ENCODE measurements around the gene PSORS1C2. TPM values are rescaled to one million over a fixed set of nuclear protein-coding genes. Genes with fewer than 3 reads are reported as not detected.

Gene PSORS1C2
- total and polyA plus RNA-seq, 9 donors, result not detected

DNA sequence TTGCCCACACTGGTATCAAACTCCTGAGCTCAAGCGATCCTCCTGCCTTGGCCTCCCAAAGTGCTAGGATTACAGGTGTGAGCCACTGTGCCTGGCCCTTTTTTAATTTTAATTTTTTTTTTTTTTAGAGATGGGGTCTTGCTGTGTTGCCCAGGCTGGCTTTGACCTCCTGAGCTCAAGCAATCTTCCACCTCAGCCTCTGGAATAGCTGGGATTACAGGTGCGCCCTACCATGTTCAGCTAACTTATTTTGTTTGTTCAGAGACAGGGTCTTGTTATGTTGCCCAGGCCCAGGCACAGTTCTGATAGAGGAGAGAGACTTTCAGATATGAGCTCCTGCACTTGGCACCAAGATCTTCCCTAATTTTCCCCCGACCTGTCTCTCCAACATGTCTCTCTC lies 8.1 kb downstream of the PSORS1C2 start:
- 89 to 94% (median 93%) methylated on average over 3 of the region's 3 CpGs for WGBS, 3 donors
- DNase-seq, result no peak
- Histone ChIP-seq H3K9me3 (no peaks in the 10 kb centered on the region), H3K4me3 (no peak overlapping the region), H3K4me1 (ENCODE audit: insufficient read depth) (no peaks in the 10 kb centered on the region), H3K27ac (no peak overlapping the region), H3K27me3 (no peaks in the 10 kb centered on the region), H3K36me3 (no peaks in the 10 kb centered on the region)
- no peak for TF ChIP-seq CTCF (IDR thresholded peaks at IDR 0.05)
- TF ChIP-seq POLR2A (IDR thresholded peaks at IDR 0.05), result no peak
- no peak for TF ChIP-seq EP300 (IDR thresholded peaks at IDR 0.05)
- intact Hi-C loops (cut with DNase I), result no loop called here

DNA sequence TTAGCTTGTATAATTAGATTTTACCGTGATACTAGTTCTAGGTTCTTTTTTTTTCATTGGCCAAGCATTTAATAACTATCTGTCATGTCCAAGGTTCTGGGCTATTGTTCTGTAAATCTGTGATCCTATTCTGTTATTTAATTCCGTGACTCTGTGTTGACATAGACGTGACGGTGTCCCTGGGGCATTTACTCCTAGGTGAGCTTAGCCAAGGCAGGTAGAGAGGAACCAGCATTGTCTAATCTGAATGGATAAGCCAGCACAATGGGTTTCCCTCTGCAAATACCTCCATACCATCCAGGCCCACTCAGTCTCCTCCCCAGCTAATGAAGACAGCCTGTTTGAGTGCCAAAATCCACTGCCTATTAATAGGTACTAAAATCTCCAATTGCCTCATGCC lies 9.7 kb downstream of the PSORS1C2 start:
- Histone ChIP-seq H3K9me3 (no peaks in the 10 kb centered on the region), H3K36me3 (no peaks in the 10 kb centered on the region), H3K4me3 (no peak overlapping the region), H3K27me3 (no peaks in the 10 kb centered on the region), H3K4me1 (ENCODE audit: insufficient read depth) (no peaks in the 10 kb centered on the region), H3K27ac (no peak overlapping the region)
- TF ChIP-seq EP300 (IDR thresholded peaks at IDR 0.05) (no peak), POLR2A (IDR thresholded peaks at IDR 0.05) (no peak)
- no peak for DNase-seq
- 48 to 75% (median 54%) methylated on average over 4 of the region's 4 CpGs for WGBS, 3 donors
- intact Hi-C loops (cut with DNase I), result no loop called here

DNA sequence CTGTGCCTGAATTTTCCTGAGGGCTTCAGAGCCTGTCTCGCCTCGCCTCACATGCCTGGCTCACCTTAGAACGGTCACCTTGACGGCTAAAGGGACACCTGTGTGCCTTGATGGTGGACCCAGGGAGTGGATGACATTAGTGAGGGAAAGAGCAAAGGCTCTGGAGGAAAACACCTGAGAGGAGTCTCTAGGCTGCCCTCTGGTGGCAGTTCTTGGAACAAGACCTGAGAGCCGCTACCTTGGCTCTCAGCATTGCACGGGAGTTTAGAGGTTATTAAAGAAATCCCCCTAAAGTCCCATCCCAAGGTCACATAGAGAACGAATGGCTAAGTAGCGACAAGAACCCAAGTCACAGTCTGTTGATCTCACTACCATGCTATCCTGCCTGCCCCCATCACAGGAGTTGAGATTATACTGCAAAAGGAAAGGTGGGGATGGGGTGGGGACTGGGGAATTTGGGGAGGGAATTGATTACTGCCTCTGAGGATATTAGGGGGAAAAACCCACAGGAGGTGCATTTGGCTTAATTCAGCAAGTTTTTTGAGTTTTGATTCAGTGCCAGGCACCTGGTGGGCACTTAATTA lies 10.7 kb downstream of the PSORS1C2 start:
- intact Hi-C loops (cut with DNase I), result no loop called here
- peak; percentile 45 to 71 (median 68) for DNase-seq

DNA sequence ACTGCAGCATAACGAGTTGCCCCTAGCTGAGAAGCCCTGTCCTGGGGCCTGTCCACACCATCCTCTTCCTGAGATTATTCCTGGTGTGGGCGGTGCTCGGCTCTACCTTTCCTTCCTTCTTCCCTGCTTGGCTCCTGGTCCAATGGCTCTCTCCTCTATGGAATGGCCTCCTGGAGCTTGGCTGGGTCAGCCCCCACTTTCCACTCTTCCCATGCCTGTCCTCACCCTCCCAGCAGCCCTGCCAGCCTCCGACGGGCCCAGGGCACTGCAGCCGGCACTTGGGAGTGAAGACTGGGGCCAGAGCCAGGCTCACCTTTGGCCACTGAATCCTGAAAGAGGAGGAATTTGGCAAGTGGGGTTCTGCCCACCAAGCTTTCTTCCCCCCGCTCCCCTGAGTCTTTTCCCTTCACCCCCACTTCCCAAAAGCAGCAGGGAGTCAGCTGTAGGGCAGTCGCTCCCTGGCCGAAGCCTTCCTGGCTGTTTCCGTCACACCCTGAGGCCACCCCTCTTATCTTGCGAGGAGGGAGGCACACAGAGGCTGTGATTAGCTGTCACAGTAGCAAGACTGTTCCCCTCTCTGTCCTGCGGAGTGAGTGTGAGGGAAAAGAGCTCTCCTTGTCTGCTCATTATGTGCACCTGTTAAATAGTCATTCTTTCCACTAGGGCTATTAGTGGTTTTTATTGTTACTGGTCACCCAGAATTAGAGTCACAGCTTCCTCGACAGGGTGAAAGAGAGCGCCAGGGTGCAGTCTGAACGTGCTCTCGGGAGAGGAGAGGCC lies 12.3 kb downstream of the PSORS1C2 start:
- H3K4me3 ChIP-seq, result no peak overlapping the region
- peaks cover 8% of the 10 kb centered on the region for H3K4me1 ChIP-seq (ENCODE audit: insufficient read depth)
- H3K36me3 ChIP-seq, result no peaks in the 10 kb centered on the region
- intact Hi-C loops (cut with DNase I), result no loop called here
- no peak for DNase-seq
- H3K27ac ChIP-seq, result no peak overlapping the region
- H3K9me3 ChIP-seq, result no peaks in the 10 kb centered on the region
- H3K27me3 ChIP-seq, result no peaks in the 10 kb centered on the region
- WGBS, 3 donors, result 68 to 76% (median 72%) methylated on average over 16 of the region's 16 CpGs
- no peak for TF ChIP-seq CTCF (IDR thresholded peaks at IDR 0.05)
- no peak for TF ChIP-seq POLR2A (IDR thresholded peaks at IDR 0.05)
- TF ChIP-seq EP300 (IDR thresholded peaks at IDR 0.05), result no peak

More for the DNA sequence above, 10.7 kb downstream of the PSORS1C2 start:
- H3K4me3 ChIP-seq, result no peak overlapping the region
- 6 to 11% (median 7%) methylated on average over 8 of the region's 8 CpGs for WGBS, 3 donors
- H3K27me3 ChIP-seq, result no peaks in the 10 kb centered on the region
- peaks cover 2% of the 10 kb centered on the region for H3K4me1 ChIP-seq (ENCODE audit: insufficient read depth)
- no peak overlapping the region for H3K27ac ChIP-seq
- H3K9me3 ChIP-seq, result no peaks in the 10 kb centered on the region
- TF ChIP-seq POLR2A (IDR thresholded peaks at IDR 0.05) (no peak), CTCF (IDR thresholded peaks at IDR 0.05) (peak; percentile 43 to 72 (median 47))
- H3K36me3 ChIP-seq, result no peaks in the 10 kb centered on the region

Measured in ovary (tissue), 9 donors.